SU-DHL-6 (cell line): ENCODE results near the gene ELANE.
"Not testable (repeated sequence)": the region's sequence is repeated elsewhere in the genome, so short reads cannot be mapped to it uniquely, and the experiment has no call there.

ENCODE experiments used
- H2AFZ ChIP-seq: fragments of 200-600 bp; sonication (generic); 2 replicates; pipeline ENCODE4 v1.6.1; 2014; ENCODE audit warnings: low read depth, mild to moderate bottlenecking, moderate library complexity, mixed read lengths, antibody characterized with exemption, low read length; ENCODE audit not compliant: severe bottlenecking
- H3F3A ChIP-seq: fragments of 200-600 bp; shearing (Covaris generic); 2 replicates; pipeline ENCODE4 v1.6.0; 2016; ENCODE audit warnings: antibody characterized with exemption, mild to moderate bottlenecking; ENCODE audit not compliant: insufficient read depth
- H3K27ac ChIP-seq: fragments of 200-600 bp; sonication (generic); 2 replicates; pipeline ENCODE4 v1.5.1; 2016; ENCODE audit warnings: low read depth, mild to moderate bottlenecking, low read length, moderate library complexity, mixed read lengths
- H3K27me3 ChIP-seq: fragments of 200-600 bp; sonication (generic), shearing (Covaris generic); 2 replicates; pipeline ENCODE4 v1.6.0; 2014; ENCODE audit warnings: mild to moderate bottlenecking, low read length
- H3K36me3 ChIP-seq: fragments of 200-600 bp; sonication (generic); 2 replicates; pipeline ENCODE4 v1.6.1; 2014; ENCODE audit warnings: mild to moderate bottlenecking, low read length, mixed read lengths
- H3K4me2 ChIP-seq: fragments of 300-600, 200-600 bp; shearing (Covaris generic), sonication (generic); 2 replicates; pipeline ENCODE4 v1.6.0; 2014; ENCODE audit warnings: low read length, low read depth, mild to moderate bottlenecking; ENCODE audit not compliant: poor library complexity, severe bottlenecking
- H3K4me3 ChIP-seq: fragments of 200-600 bp; sonication (generic); 2 replicates; pipeline ENCODE4 v1.5.1; 2014; ENCODE audit warnings: antibody characterized with exemption, low read length, mild to moderate bottlenecking, mixed read lengths; ENCODE audit not compliant: insufficient read depth, poor library complexity, severe bottlenecking
- H3K79me2 ChIP-seq: fragments of 200-600 bp; sonication (generic); 2 replicates; pipeline ENCODE4 v1.6.1; 2014; ENCODE audit warnings: mild to moderate bottlenecking, low read length, moderate library complexity; ENCODE audit not compliant: insufficient read depth
- H3K9ac ChIP-seq: fragments of 200-600 bp; sonication (generic); 2 replicates; pipeline ENCODE4 v1.7.0; 2014; ENCODE audit warnings: mild to moderate bottlenecking, low read length
- H3K9me2 ChIP-seq: fragments of 200-600 bp; sonication (generic); replicated peaks from 2 replicates; pipeline ENCODE4 v1.6.1; 2014; ENCODE audit warnings: low read length; ENCODE audit not compliant: insufficient read depth
- H3K9me3 ChIP-seq: fragments of 200-600 bp; sonication (generic); 2 replicates; pipeline ENCODE4 v1.6.1; 2014; ENCODE audit warnings: low read length, mixed read lengths; ENCODE audit not compliant: insufficient read depth
- H4K20me1 ChIP-seq: fragments of 200-600 bp; sonication (generic); 2 replicates; pipeline ENCODE4 v1.6.1; 2014; ENCODE audit warnings: low read depth, mild to moderate bottlenecking, antibody characterized with exemption, low read length, moderate library complexity, mixed read lengths
- EZH2phosphoT487 ChIP-seq: fragments of 200-600 bp; sonication (generic), shearing (Covaris generic); conservative IDR thresholded peaks from 2 replicates; pipeline ENCODE4 v1.6.1; 2018; ENCODE audit warnings: mild to moderate bottlenecking, antibody characterized with exemption, low read length, moderate library complexity, mixed read lengths
- TF ChIP-seq, protein P1 (sequence below): fragments of 200-600 bp; sonication (generic); IDR thresholded peaks from one replicate; pipeline ENCODE4 v1.5.1; 2017; ENCODE audit warnings: antibody characterized with exemption, mild to moderate bottlenecking, low read length, moderate library complexity; ENCODE audit not compliant: insufficient read depth, poor library complexity, severe bottlenecking

Gene ELANE

DNA sequence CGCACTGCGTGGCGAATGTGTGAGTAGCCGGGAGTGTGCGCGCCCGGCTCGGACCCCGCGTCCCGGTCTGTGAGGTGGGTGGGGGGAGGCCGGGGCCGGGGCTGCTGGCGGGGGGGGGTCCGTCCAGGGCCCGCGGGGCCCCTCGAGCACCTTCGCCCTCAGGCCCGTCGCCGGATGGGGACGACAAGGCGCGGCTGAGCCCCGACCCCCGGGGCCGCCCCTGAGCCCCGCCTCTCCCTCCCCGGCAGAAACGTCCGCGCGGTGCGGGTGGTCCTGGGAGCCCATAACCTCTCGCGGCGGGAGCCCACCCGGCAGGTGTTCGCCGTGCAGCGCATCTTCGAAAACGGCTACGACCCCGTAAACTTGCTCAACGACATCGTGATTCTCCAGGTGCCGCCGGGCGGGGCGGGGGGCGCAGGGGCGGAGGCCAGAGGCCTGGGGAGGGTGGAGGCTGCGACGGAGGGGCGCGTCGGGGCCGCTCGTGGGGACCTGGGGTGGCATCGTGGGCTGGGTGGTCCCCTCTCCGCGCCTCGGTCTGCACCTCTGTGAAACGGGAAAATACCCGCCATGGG lies 997 bp downstream of the ELANE start:
- TF ChIP-seq, protein P1, sequence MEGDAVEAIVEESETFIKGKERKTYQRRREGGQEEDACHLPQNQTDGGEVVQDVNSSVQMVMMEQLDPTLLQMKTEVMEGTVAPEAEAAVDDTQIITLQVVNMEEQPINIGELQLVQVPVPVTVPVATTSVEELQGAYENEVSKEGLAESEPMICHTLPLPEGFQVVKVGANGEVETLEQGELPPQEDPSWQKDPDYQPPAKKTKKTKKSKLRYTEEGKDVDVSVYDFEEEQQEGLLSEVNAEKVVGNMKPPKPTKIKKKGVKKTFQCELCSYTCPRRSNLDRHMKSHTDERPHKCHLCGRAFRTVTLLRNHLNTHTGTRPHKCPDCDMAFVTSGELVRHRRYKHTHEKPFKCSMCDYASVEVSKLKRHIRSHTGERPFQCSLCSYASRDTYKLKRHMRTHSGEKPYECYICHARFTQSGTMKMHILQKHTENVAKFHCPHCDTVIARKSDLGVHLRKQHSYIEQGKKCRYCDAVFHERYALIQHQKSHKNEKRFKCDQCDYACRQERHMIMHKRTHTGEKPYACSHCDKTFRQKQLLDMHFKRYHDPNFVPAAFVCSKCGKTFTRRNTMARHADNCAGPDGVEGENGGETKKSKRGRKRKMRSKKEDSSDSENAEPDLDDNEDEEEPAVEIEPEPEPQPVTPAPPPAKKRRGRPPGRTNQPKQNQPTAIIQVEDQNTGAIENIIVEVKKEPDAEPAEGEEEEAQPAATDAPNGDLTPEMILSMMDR = no peak
- TF ChIP-seq EZH2phosphoT487 = no peak
- H3K9me3 ChIP-seq = no peaks in the 10 kb centered on the region

GRCh38 chr19:853614-854220 lies 1.6 kb downstream of the ELANE start:
- not testable (repeated sequence) for H3K4me3 ChIP-seq, H3K79me2 ChIP-seq, H3K27ac ChIP-seq, H3K4me2 ChIP-seq, H3K9ac ChIP-seq, H3K27me3 ChIP-seq, H2AFZ ChIP-seq, H3K9me2 ChIP-seq, H3K36me3 ChIP-seq, H4K20me1 ChIP-seq, H3F3A ChIP-seq, H3K9me3 ChIP-seq

More for the DNA sequence above, 997 bp downstream of the ELANE start:
- Histone ChIP-seq H3K9ac (no peak overlapping the region), H3K27ac (no peak overlapping the region), H2AFZ (no peak overlapping the region), H3K4me2 (no peak overlapping the region), H3K27me3 (no peaks in the 10 kb centered on the region), H4K20me1 (no peaks in the 10 kb centered on the region), H3K36me3 (no peaks in the 10 kb centered on the region), H3K79me2 (no peaks in the 10 kb centered on the region), H3F3A (no peaks in the 10 kb centered on the region), H3K4me3 (no peak overlapping the region), H3K9me2 (no peaks in the 10 kb centered on the region)

GRCh38 chr19:854549-854948 lies 2.4 kb downstream of the ELANE start:
- Histone ChIP-seq H3K4me2 (no peak overlapping the region), H3K27ac (no peak overlapping the region), H3K27me3 (no peaks in the 10 kb centered on the region), H4K20me1 (no peaks in the 10 kb centered on the region), H3K9me2 (no peaks in the 10 kb centered on the region), H3K4me3 (no peak overlapping the region), H3K36me3 (no peaks in the 10 kb centered on the region), H3K9ac (no peak overlapping the region), H3F3A (no peaks in the 10 kb centered on the region), H2AFZ (no peak overlapping the region), H3K79me2 (no peaks in the 10 kb centered on the region), H3K9me3 (no peaks in the 10 kb centered on the region)
- TF ChIP-seq EZH2phosphoT487 = no peak
- TF ChIP-seq, protein P1 = no peak

DNA sequence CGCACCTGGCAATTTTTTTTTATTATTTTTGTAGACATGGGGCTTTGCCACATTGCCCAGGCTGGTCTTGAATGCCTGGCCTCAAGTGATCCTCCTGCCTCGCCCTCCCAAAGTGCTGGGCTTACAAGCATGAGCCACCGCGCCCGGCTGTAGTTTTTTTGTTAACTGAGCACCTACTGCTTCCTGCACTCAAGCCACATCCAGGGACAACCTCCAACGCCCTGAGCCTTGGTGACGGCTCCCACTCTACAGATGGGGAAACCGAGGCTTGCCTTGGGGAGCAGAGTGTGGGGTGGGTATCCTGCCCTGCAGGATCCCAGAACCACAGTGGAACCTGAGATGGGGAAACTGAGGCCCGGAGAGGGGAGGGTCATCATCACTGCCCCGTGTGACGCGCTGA lies 3.0 kb downstream of the ELANE start:
- H3K27ac ChIP-seq = no peak overlapping the region
- TF ChIP-seq, protein P1 = no peak
- no peak for TF ChIP-seq EZH2phosphoT487
- no peaks in the 10 kb centered on the region for H3K27me3 ChIP-seq
- no peak overlapping the region for H3K9ac ChIP-seq
- no peak overlapping the region for H2AFZ ChIP-seq
- H3K9me3 ChIP-seq = no peaks in the 10 kb centered on the region
- H3K36me3 ChIP-seq = no peaks in the 10 kb centered on the region
- H3K9me2 ChIP-seq = no peaks in the 10 kb centered on the region
- H4K20me1 ChIP-seq = no peaks in the 10 kb centered on the region
- H3K4me3 ChIP-seq = no peak overlapping the region
- no peaks in the 10 kb centered on the region for H3F3A ChIP-seq
- no peak overlapping the region for H3K4me2 ChIP-seq
- no peaks in the 10 kb centered on the region for H3K79me2 ChIP-seq
